H9 (cell line): ENCODE measurements around the gene TMEM151B. TPM values are rescaled to one million over a fixed set of nuclear protein-coding genes. Genes with fewer than 3 reads are reported as not detected.

Experiments
- DNase-seq: peaks from one replicate; pipeline ENCODE4 v3.0.0-alpha.2; 2017
- H2AFZ ChIP-seq: one replicate; pipeline ENCODE4 v1.6.1; 2013; ENCODE audit warnings: mild to moderate bottlenecking, low read length, control low read depth, moderate library complexity
- H2AK5ac ChIP-seq: 2 replicates; pipeline ENCODE4 v1.6.1; 2013; ENCODE audit warnings: low read length, control low read depth, mixed read lengths; ENCODE audit not compliant: insufficient read length
- H2BK120ac ChIP-seq: one replicate; pipeline ENCODE4 v1.6.1; 2013; ENCODE audit warnings: low read depth, mild to moderate bottlenecking, low read length, control low read depth, inconsistent platforms; ENCODE audit not compliant: poor library complexity, severe bottlenecking
- H2BK12ac ChIP-seq: 2 replicates; pipeline ENCODE4 v1.6.1; 2013; ENCODE audit warnings: low read length, control low read depth, mixed read lengths, low read depth; ENCODE audit not compliant: insufficient read length
- H2BK15ac ChIP-seq: 2 replicates; pipeline ENCODE4 v1.6.1; 2013; ENCODE audit warnings: low read depth, low read length, control low read depth
- H2BK20ac ChIP-seq: one replicate; pipeline ENCODE4 v1.6.1; 2013; ENCODE audit warnings: low read depth, mild to moderate bottlenecking, low read length, control low read depth, inconsistent platforms; ENCODE audit not compliant: poor library complexity, severe bottlenecking
- H2BK5ac ChIP-seq: 2 replicates; pipeline ENCODE4 v1.6.1; 2013; ENCODE audit warnings: low read length, control low read depth, mixed read lengths; ENCODE audit not compliant: insufficient read length
- H3K14ac ChIP-seq: 2 replicates; pipeline ENCODE4 v1.6.1; 2013; ENCODE audit warnings: low read length, control low read depth; ENCODE audit not compliant: insufficient read depth
- H3K18ac ChIP-seq: 2 replicates; pipeline ENCODE4 v1.6.1; 2013; ENCODE audit warnings: low read depth, mild to moderate bottlenecking, mixed read lengths, low read length, control low read depth; ENCODE audit not compliant: insufficient read length
- H3K23ac ChIP-seq: 2 replicates; pipeline ENCODE4 v1.6.1; 2013; ENCODE audit warnings: low read length, control low read depth, mixed read lengths, low read depth; ENCODE audit not compliant: insufficient read length
- H3K23me2 ChIP-seq: 2 replicates; pipeline ENCODE4 v1.6.1; 2013; ENCODE audit warnings: low read depth, mild to moderate bottlenecking, mixed read lengths, low read length, control low read depth; ENCODE audit not compliant: insufficient read length, poor library complexity, severe bottlenecking
- H3K27ac ChIP-seq: 2 replicates; pipeline ENCODE4 v1.5.1; 2013; ENCODE audit warnings: low read length, control low read depth, mixed read lengths, low read depth; ENCODE audit not compliant: insufficient read length
- H3K27me3 ChIP-seq: 2 replicates; pipeline ENCODE4 v1.6.1; 2013; ENCODE audit warnings: low read length, control low read depth, inconsistent platforms; ENCODE audit not compliant: insufficient read depth
- H3K4ac ChIP-seq: 2 replicates; pipeline ENCODE4 v1.6.1; 2013; ENCODE audit warnings: low read depth, mild to moderate bottlenecking, control low read depth, inconsistent platforms, low read length, moderate library complexity
- H3K4me1 ChIP-seq: 2 replicates; pipeline ENCODE4 v1.6.1; 2013; ENCODE audit warnings: low read length, control low read depth, inconsistent platforms; ENCODE audit not compliant: insufficient read depth
- H3K4me2 ChIP-seq: 2 replicates; pipeline ENCODE4 v1.6.1; 2013; ENCODE audit warnings: low read length, control low read depth, mixed read lengths; ENCODE audit not compliant: insufficient read length, insufficient read depth
- H3K56ac ChIP-seq: 2 replicates; pipeline ENCODE4 v1.6.1; 2013; ENCODE audit warnings: low read depth, mild to moderate bottlenecking, mixed read lengths, low read length, control low read depth; ENCODE audit not compliant: insufficient read length
- H3K79me1 ChIP-seq: 2 replicates; pipeline ENCODE4 v1.6.1; 2013; ENCODE audit warnings: low read depth, mild to moderate bottlenecking, moderate library complexity, low read length, control low read depth, inconsistent platforms; ENCODE audit not compliant: insufficient read depth, poor library complexity, severe bottlenecking
- H3K79me2 ChIP-seq: 2 replicates; pipeline ENCODE4 v1.6.1; 2013; ENCODE audit warnings: low read length, control low read depth, inconsistent platforms; ENCODE audit not compliant: insufficient read depth
- H3K9ac ChIP-seq: 2 replicates; pipeline ENCODE4 v1.6.1; 2013; ENCODE audit warnings: low read length, control low read depth, mixed read lengths; ENCODE audit not compliant: insufficient read length; ENCODE audit errors: extremely low read depth
- H3K9me3 ChIP-seq: one replicate; pipeline ENCODE4 v1.6.1; 2013; ENCODE audit warnings: low read depth, low read length, inconsistent platforms; ENCODE audit not compliant: control insufficient read depth
- H3T11ph ChIP-seq: one replicate; pipeline ENCODE4 v1.6.1; 2013; ENCODE audit warnings: mild to moderate bottlenecking, low read length, control low read depth, inconsistent platforms
- H4K20me1 ChIP-seq: one replicate; pipeline ENCODE4 v1.6.1; 2013; ENCODE audit not compliant: control insufficient read depth, insufficient read length, insufficient read depth
- H4K5ac ChIP-seq: 2 replicates; pipeline ENCODE4 v1.6.1; 2013; ENCODE audit warnings: low read depth, mild to moderate bottlenecking, mixed read lengths, low read length, control low read depth; ENCODE audit not compliant: insufficient read length
- H4K8ac ChIP-seq: replicated peaks from 2 replicates; pipeline ENCODE4 v1.6.1; 2013; ENCODE audit warnings: low read length, control low read depth, mixed read lengths, low read depth; ENCODE audit not compliant: insufficient read length
- H4K91ac ChIP-seq: 2 replicates; pipeline ENCODE4 v1.6.1; 2013; ENCODE audit warnings: low read depth, mild to moderate bottlenecking, moderate library complexity, mixed read lengths, low read length, control low read depth; ENCODE audit not compliant: insufficient read length
- H3K27ac Mint-ChIP-seq, 3 experiments: 2 replicates in 2 of 3; 3 replicates in 1 of 3; pipeline ENCODE4 v1.8.0; 2020 to 2021; ENCODE audit warnings: mixed read lengths in 3 of 3, mild to moderate bottlenecking in 1 of 3, moderate library complexity in 1 of 3
- H3K27me3 Mint-ChIP-seq: 2 replicates; pipeline ENCODE4 v1.8.0; 2021; ENCODE audit warnings: low read depth, mild to moderate bottlenecking, moderate library complexity, mixed read lengths
- H3K36me3 Mint-ChIP-seq, 3 experiments: 2 replicates in 2 of 3; 3 replicates in 1 of 3; pipeline ENCODE4 v1.8.0; 2020 to 2021; ENCODE audit warnings: low read depth in 3 of 3, mixed read lengths in 3 of 3; ENCODE audit not compliant: insufficient read depth in 1 of 3
- H3K4me1 Mint-ChIP-seq, 2 experiments: 2 replicates each; pipeline ENCODE4 v1.8.0; 2020; ENCODE audit warnings: mixed read lengths in 2 of 2
- H3K4me3 Mint-ChIP-seq, 2 experiments: 2 replicates in 1 of 2; 3 replicates in 1 of 2; pipeline ENCODE4 v1.8.0; 2020 to 2021; ENCODE audit warnings: mild to moderate bottlenecking in 2 of 2, mixed read lengths in 2 of 2, moderate library complexity in 1 of 2
- H3K9me3 Mint-ChIP-seq, 2 experiments: 2 replicates in 1 of 2; 3 replicates in 1 of 2; pipeline ENCODE4 v1.8.0; 2020; ENCODE audit warnings: mild to moderate bottlenecking in 2 of 2, mixed read lengths in 2 of 2, moderate library complexity in 1 of 2
- CTCF ChIP-seq: fragments of 200-600 bp; sonication (generic); conservative IDR thresholded peaks from 3 replicates; pipeline ENCODE4 v1.8.0; 2021; ENCODE audit warnings: antibody characterized with exemption, mild to moderate bottlenecking
- WGBS: extraction: QIAGEN DNeasy Blood & Tissue Kit; methylation state at CpG from one replicate; pipeline ENCODE4 v1.1.7; 2013; ENCODE audit warnings: missing lambda C conversion rate, low lambda C conversion rate, mixed read lengths; ENCODE audit not compliant: insufficient read length; ENCODE audit errors: extremely low coverage; 5-methylcytosine and 5-hydroxymethylcytosine counted together
- total RNA-seq: library from RNA; stranded (reverse); gene quantifications from 2 replicates; pipeline ENCODE4 v1.2.1, GENCODE V29; 2021

TMEM151B gene
- total RNA-seq, 1 experiment from 2014 or later, result 2.4 TPM

DNA sequence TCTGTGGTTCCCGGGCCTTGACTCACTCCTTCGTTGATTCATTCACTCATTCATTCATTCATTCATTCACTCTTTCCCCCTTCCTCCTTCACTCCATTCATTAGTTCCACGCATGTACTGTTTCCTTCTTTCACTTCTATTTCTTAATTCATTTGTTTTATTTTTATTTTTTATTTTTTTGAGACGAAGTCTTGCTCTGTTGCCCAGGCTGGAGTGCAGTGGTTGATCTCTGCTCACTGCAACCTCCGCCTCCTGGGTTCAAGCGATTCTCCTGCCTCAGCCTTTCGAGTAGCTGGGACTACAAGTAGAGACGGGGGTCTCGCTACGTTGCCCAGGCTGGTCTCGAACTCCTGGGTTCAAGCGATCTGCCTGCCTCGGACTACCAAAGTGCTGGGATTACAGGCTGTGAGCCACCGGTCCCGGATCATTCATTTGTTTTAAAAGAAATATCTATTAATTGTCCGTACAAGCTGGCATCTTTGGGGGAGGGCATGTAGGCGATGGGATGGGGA is 4.5 kb upstream of the TMEM151B start:
- H3K27ac ChIP-seq, result no peak overlapping the region
- no peaks in the 10 kb centered on the region; a peak in 1 of 5 replicates for H3K9me3 Mint-ChIP-seq
- no peak overlapping the region for H3K23ac ChIP-seq
- WGBS, result 100% methylated on average over 1 of the region's 17 CpGs
- H2BK120ac ChIP-seq, result no peak overlapping the region
- H3K23me2 ChIP-seq, result peaks cover 18% of the 10 kb centered on the region
- H3K79me1 ChIP-seq, result no peaks in the 10 kb centered on the region
- peaks cover 7% of the 10 kb centered on the region; the same call in 1 of the 2 replicates for H3K27me3 ChIP-seq
- H3K56ac ChIP-seq, result no peak overlapping the region
- no peak overlapping the region for H2AK5ac ChIP-seq
- H3K9me3 ChIP-seq, result no peaks in the 10 kb centered on the region
- H3K14ac ChIP-seq, result no peak overlapping the region
- TF ChIP-seq CTCF, result no peak
- no peak overlapping the region for H2BK5ac ChIP-seq
- H3K27ac Mint-ChIP-seq, result peak overlapping the region in 1 of 3 experiments; percentile 40; a peak in 1 of 7 replicates
- no peak overlapping the region for H3K18ac ChIP-seq
- no peak overlapping the region for H3T11ph ChIP-seq
- no peak overlapping the region for H2BK20ac ChIP-seq
- H4K8ac ChIP-seq, result no peak overlapping the region
- H3K27me3 Mint-ChIP-seq, result peaks cover 23% of the 10 kb centered on the region
- H3K4me3 Mint-ChIP-seq, result peak overlapping the region; percentile 79 to 88
- H3K4ac ChIP-seq, result no peak overlapping the region
- H3K9ac ChIP-seq, result no peak overlapping the region
- H3K4me1 ChIP-seq, result peaks cover 8% of the 10 kb centered on the region; the same call in 1 of the 2 replicates
- H4K91ac ChIP-seq, result no peak overlapping the region
- no peak overlapping the region for H4K5ac ChIP-seq
- H2BK15ac ChIP-seq, result no peak overlapping the region
- H3K4me1 Mint-ChIP-seq, result peaks cover 42 to 49% of the 10 kb centered on the region in 2 experiments
- no peaks in the 10 kb centered on the region for H4K20me1 ChIP-seq
- peak overlapping the region; percentile 84 for H3K4me2 ChIP-seq
- H2AFZ ChIP-seq, result no peak overlapping the region
- no peaks in the 10 kb centered on the region for H3K79me2 ChIP-seq
- no peaks in the 10 kb centered on the region; a peak in 2 of 7 replicates for H3K36me3 Mint-ChIP-seq
- no peak overlapping the region for H2BK12ac ChIP-seq
- DNase-seq, result no peak
